GM12878 (cell line): ENCODE results near the gene DHPS. TPM values are rescaled to one million over a fixed set of nuclear protein-coding genes. Genes with fewer than 3 reads are reported as not detected.

Source experiments
- ATAC-seq: fragments of 200-7000 bp; cut with Tn5 transposase; 3 replicates; pipeline ENCODE4 v1.9.1; 2020; ENCODE audit warnings: mild to moderate bottlenecking, moderate library complexity
- BruUV-seq: library from RNA; stranded (reverse); fragments of 400-500 nt; replicated peaks from 2 replicates; lab custom pipeline; 2021; lab: Mats Ljungman, UMichigan
- CTCF ChIA-PET: fragments of 300-600 bp; sonication (Branson Sonifier 250); formaldehyde crosslinking; extraction: SDS; loops from one replicate; lab custom pipeline; 2021; ENCODE audit warnings: inconsistent platforms; lab: Yijun Ruan, JAX
- POLR2A ChIA-PET: fragments of 350-600 bp; formaldehyde crosslinking; extraction: SDS; loops from one replicate; lab custom pipeline; 2021; ENCODE audit warnings: inconsistent platforms; lab: Charles Lee
- RAD21 ChIA-PET: fragments of 300-600 bp; sonication (Branson Sonifier 250); formaldehyde crosslinking; loops from one replicate; lab custom pipeline; 2023; ENCODE audit warnings: antibody characterized with exemption; ENCODE audit not compliant: unreplicated experiment; lab: Charles Lee
- SMC1A ChIA-PET: fragments of 300-600 bp; sonication (Branson Sonifier 250); formaldehyde crosslinking; loops from one replicate; lab custom pipeline; 2023; ENCODE audit not compliant: unreplicated experiment, uncharacterized antibody; lab: Charles Lee
- DNase-seq: peaks from one replicate; pipeline ENCODE4 v3.0.0-alpha.2; 2011; ENCODE audit warnings: low read depth, low spot score
- FAIRE-seq: peaks from 3 replicates; lab custom pipeline; 2011; peaks lifted over from hg19 to GRCh38; lab: Jason Lieb, UNC
- H2AFZ ChIP-seq: 2 replicates; pipeline ENCODE4 v1.6.0; 2011; ENCODE audit warnings: low read depth, low read length, control low read depth; ENCODE audit not compliant: control insufficient read depth
- H3K27ac ChIP-seq: 2 replicates; pipeline ENCODE4 v1.5.1; 2011; ENCODE audit warnings: control low read depth; ENCODE audit not compliant: control insufficient read depth, insufficient read depth
- H3K27me3 ChIP-seq, 2 experiments: replicated peaks in 1 of 2; 2 replicates each; pipeline versions ENCODE4 v1.6.0 to v1.6.1; 2011; ENCODE audit warnings: low read length in 1 of 2; ENCODE audit not compliant: control insufficient read depth in 2 of 2, insufficient read depth in 2 of 2
- H3K36me3 ChIP-seq, 2 experiments: 2 replicates each; pipeline ENCODE4 v1.5.1; 2011; ENCODE audit warnings: low read length in 1 of 2; ENCODE audit not compliant: control insufficient read depth in 2 of 2, insufficient read depth in 2 of 2
- H3K4me1 ChIP-seq: 2 replicates; pipeline ENCODE4 v1.6.1; 2011; ENCODE audit warnings: mild to moderate bottlenecking, low read length, moderate library complexity, mixed read lengths; ENCODE audit not compliant: control insufficient read depth, insufficient read depth
- H3K4me2 ChIP-seq: 2 replicates; pipeline ENCODE4 v1.6.0; 2011; ENCODE audit warnings: control low read depth; ENCODE audit not compliant: control insufficient read depth, insufficient read depth
- H3K4me3 ChIP-seq: fragments of 200-600 bp; sonication (generic); 2 replicates; pipeline ENCODE4 v1.5.1; 2016
- H3K79me2 ChIP-seq: 2 replicates; pipeline ENCODE4 v1.6.0; 2011; ENCODE audit warnings: low read length; ENCODE audit not compliant: control insufficient read depth, insufficient read depth
- H3K9ac ChIP-seq: 2 replicates; pipeline ENCODE4 v1.8.0; 2011; ENCODE audit warnings: low read length, control low read depth, mixed read lengths; ENCODE audit not compliant: control insufficient read depth, insufficient read depth
- H3K9me3 ChIP-seq: replicated peaks from 3 replicates; pipeline ENCODE4 v1.5.1; 2011; ENCODE audit warnings: mild to moderate bottlenecking, low read length; ENCODE audit not compliant: control insufficient read depth, insufficient read depth
- H4K20me1 ChIP-seq: 2 replicates; pipeline ENCODE4 v1.6.0; 2011; ENCODE audit not compliant: control insufficient read depth, insufficient read depth
- ASH2L ChIP-seq: fragments of 300-600, 200-600 bp; sonication (generic); IDR thresholded peaks from 2 replicates; pipeline ENCODE4 v1.6.1; 2017; ENCODE audit warnings: low read depth, mild to moderate bottlenecking, borderline replicate concordance
- ATF7 ChIP-seq: fragments of 450-650 bp; IDR thresholded peaks from 2 replicates; pipeline ENCODE4 v1.6.1; 2016; ENCODE audit warnings: low read depth, mild to moderate bottlenecking
- CHD2 ChIP-seq: IDR thresholded peaks from 2 replicates; pipeline ENCODE4 v1.6.1; 2011; ENCODE audit warnings: low read depth, low read length, improper control_type of control experiment, borderline replicate concordance
- FOXM1 ChIP-seq: IDR thresholded peaks from 2 replicates; pipeline ENCODE4 v1.6.1; 2012; ENCODE audit warnings: low read depth, mild to moderate bottlenecking, inconsistent platforms, low read length, moderate library complexity
- IKZF2 ChIP-seq, 2 experiments: fragments of 450-650 bp; IDR thresholded peaks; 2 replicates each; pipeline ENCODE4 v1.6.1; 2017; ENCODE audit warnings: mild to moderate bottlenecking in 2 of 2, moderate library complexity in 2 of 2
- SIX5 ChIP-seq: IDR thresholded peaks from 2 replicates; pipeline ENCODE4 v1.6.1; 2011; ENCODE audit warnings: mild to moderate bottlenecking, low read depth, low read length, moderate library complexity; ENCODE audit not compliant: severe bottlenecking
- SPI1 ChIP-seq: IDR thresholded peaks from 2 replicates; pipeline ENCODE4 v1.6.1; 2011; ENCODE audit warnings: low read depth, mild to moderate bottlenecking, low read length, moderate library complexity, borderline replicate concordance; ENCODE audit not compliant: insufficient read depth
- SUPT20H ChIP-seq: IDR thresholded peaks from 2 replicates; pipeline ENCODE4 v1.6.1; 2011; ENCODE audit warnings: low read depth, mild to moderate bottlenecking, low read length, moderate library complexity, borderline replicate concordance; ENCODE audit not compliant: control insufficient read depth
- WGBS: methylation state at CpG from one replicate; pipeline ENCODE4 v1.1.6; 2016; ENCODE audit warnings: low lambda C conversion rate; ENCODE audit not compliant: insufficient replicate concordance, insufficient coverage; ENCODE audit errors: missing lambda C conversion rate; 5-methylcytosine and 5-hydroxymethylcytosine counted together
- in situ Hi-C: fragments of 300-500 bp; cut with MboI; formaldehyde crosslinking; loops from 9 replicates; pipeline ENCODE4 v1.14.3; 2018; ENCODE audit warnings: mixed read lengths
- intact Hi-C: fragments of 100-400 bp; cut with micrococcal nuclease; formaldehyde crosslinking; loops from one replicate; pipeline ENCODE4 v1.14.2; 2022; ENCODE audit not compliant: unreplicated experiment
- polyA plus RNA-seq, 11 experiments: library from polyadenylated mRNA; depleted of rRNA in 4 of 11; unstranded in 6 of 11; stranded (reverse) in 5 of 11; fragments of >200 nt; fragmentation: Nextera tagmentation in 4 of 11; fragmentation: Illumina TruSeq in 1 of 11; extraction: Ambion mirVana in 4 of 11; extraction: Trizol in 1 of 11; gene quantifications; 1 replicate in 1 of 11; 2 replicates in 10 of 11; pipeline versions ENCODE4 v1.2.1 to v1.2.3, GENCODE V29; 2011 to 2016; ENCODE audit warnings: inconsistent platforms in 2 of 11, missing spikeins in 2 of 11, low read depth in 1 of 11
- total RNA-seq, 4 experiments: library from RNA; depleted of rRNA in 3 of 4; stranded (reverse); fragments of >200 nt in 3 of 4; fragmentation: Illumina TruSeq in 1 of 4; extraction: Trizol in 1 of 4; gene quantifications; 2 replicates each; pipeline versions ENCODE4 v1.2.1 to v1.2.3, GENCODE V29; 2013 to 2021
- TF ChIP-seq, protein P1 (sequence below): fragments of 450-650 bp; IDR thresholded peaks from 2 replicates; pipeline ENCODE4 v1.6.1; 2017; ENCODE audit warnings: borderline replicate concordance
- TF ChIP-seq, protein P2 (sequence below), 3 experiments: IDR thresholded peaks in 2 of 3; conservative IDR thresholded peaks in 1 of 3; 2 replicates each; pipeline ENCODE4 v1.5.1; 2011; ENCODE audit warnings: low read depth in 3 of 3, low read length in 3 of 3, mild to moderate bottlenecking in 3 of 3, control low read depth in 2 of 3, moderate library complexity in 2 of 3, inconsistent platforms in 1 of 3, mixed read lengths in 1 of 3; ENCODE audit not compliant: control insufficient read depth in 2 of 3, insufficient read depth in 1 of 3; ENCODE audit errors: extremely low read depth in 1 of 3

Gene DHPS
- total and polyA plus RNA-seq, 10 of the 15 experiments (the other 5 are each of a cell fraction or from before 2014, with no cell fraction given), result 36.4 to 104 (median 83.4) TPM

DNA sequence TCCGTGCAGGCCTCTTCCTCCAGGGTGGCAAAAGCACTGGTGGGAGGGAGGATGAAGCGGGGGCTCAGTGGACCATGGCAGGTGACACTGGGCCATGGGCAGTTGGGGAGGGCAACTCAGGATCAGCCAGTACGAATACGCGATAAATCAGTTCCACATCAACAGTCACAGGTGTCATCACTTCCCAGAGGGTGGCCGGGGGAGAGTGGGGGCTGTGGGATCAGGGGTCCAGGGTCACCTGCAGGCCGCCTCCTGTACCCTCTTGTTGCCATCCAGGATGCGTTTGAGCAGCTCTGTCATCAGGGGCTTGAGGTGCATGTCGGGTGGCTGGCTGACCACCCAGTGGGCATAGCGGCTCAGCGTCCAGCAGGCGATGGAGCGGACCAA is 24.6 kb upstream of the DHPS start:
- H3K4me1 ChIP-seq, result no peaks in the 10 kb centered on the region
- in situ Hi-C loops, result no loop called here
- ChIA-PET RAD21 (no interaction called here), CTCF (no interaction called here), POLR2A (no interaction called here), SMC1A (no interaction called here)
- no peak overlapping the region for H3K27ac ChIP-seq
- no peaks in the 10 kb centered on the region for H4K20me1 ChIP-seq
- TF ChIP-seq IKZF2 (IDR thresholded peaks at IDR 0.05), result no peak
- TF ChIP-seq SUPT20H, result no peak
- TF ChIP-seq CHD2, result no peak
- TF ChIP-seq ATF7, result no peak
- TF ChIP-seq, protein P1, sequence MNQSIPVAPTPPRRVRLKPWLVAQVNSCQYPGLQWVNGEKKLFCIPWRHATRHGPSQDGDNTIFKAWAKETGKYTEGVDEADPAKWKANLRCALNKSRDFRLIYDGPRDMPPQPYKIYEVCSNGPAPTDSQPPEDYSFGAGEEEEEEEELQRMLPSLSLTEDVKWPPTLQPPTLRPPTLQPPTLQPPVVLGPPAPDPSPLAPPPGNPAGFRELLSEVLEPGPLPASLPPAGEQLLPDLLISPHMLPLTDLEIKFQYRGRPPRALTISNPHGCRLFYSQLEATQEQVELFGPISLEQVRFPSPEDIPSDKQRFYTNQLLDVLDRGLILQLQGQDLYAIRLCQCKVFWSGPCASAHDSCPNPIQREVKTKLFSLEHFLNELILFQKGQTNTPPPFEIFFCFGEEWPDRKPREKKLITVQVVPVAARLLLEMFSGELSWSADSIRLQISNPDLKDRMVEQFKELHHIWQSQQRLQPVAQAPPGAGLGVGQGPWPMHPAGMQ, result no peak
- TF ChIP-seq FOXM1, result no peak
- TF ChIP-seq SIX5, result no peak
- TF ChIP-seq ASH2L, result no peak
- TF ChIP-seq SPI1, result no peak
- TF ChIP-seq, protein P2, sequence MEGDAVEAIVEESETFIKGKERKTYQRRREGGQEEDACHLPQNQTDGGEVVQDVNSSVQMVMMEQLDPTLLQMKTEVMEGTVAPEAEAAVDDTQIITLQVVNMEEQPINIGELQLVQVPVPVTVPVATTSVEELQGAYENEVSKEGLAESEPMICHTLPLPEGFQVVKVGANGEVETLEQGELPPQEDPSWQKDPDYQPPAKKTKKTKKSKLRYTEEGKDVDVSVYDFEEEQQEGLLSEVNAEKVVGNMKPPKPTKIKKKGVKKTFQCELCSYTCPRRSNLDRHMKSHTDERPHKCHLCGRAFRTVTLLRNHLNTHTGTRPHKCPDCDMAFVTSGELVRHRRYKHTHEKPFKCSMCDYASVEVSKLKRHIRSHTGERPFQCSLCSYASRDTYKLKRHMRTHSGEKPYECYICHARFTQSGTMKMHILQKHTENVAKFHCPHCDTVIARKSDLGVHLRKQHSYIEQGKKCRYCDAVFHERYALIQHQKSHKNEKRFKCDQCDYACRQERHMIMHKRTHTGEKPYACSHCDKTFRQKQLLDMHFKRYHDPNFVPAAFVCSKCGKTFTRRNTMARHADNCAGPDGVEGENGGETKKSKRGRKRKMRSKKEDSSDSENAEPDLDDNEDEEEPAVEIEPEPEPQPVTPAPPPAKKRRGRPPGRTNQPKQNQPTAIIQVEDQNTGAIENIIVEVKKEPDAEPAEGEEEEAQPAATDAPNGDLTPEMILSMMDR (IDR thresholded peaks at IDR 0.05 in 2 of 3, conservative IDR thresholded peaks at IDR 0.05 in 1 of 3; ENCODE audit: control insufficient read depth in 2 of 3, extremely low read depth in 1 of 3, insufficient read depth in 1 of 3, low read depth in 3 of 3, low read length in 3 of 3), result no peak
- H3K36me3 ChIP-seq, result peaks cover 34 to 47% of the 10 kb centered on the region in 2 experiments
- H3K4me2 ChIP-seq, result no peak overlapping the region
- no peak for FAIRE-seq
- intact Hi-C loops, result no loop called here
- no peaks in the 10 kb centered on the region for H3K27me3 ChIP-seq
- no peak overlapping the region for H2AFZ ChIP-seq
- no peaks in the 10 kb centered on the region for H3K79me2 ChIP-seq
- WGBS, result over 99% methylated on average over 12 of the region's 13 CpGs
- no TSS peak for BruUV-seq
- no peak overlapping the region for H3K9ac ChIP-seq
- no peak overlapping the region for H3K4me3 ChIP-seq
- H3K9me3 ChIP-seq, result no peaks in the 10 kb centered on the region
- DNase-seq, result no peak
- ATAC-seq, result no peak
